Spleen (tissue), 7 donors: Measurements from ENCODE around the gene CEP44.

ENCODE experiments used
- CTCF ChIP-seq, 11 experiments: fragments of 200-600 bp in 7 of 11; fragments of 450-650 bp in 4 of 11; sonication (generic) in 4 of 11; IDR thresholded peaks in 8 of 11; conservative IDR thresholded peaks in 3 of 11; 1 replicate in 7 of 11; 2 replicates in 4 of 11; pipeline versions ENCODE4 v1.4.0 to v1.8.0; 2016 to 2021; ENCODE audit warnings: antibody characterized with exemption in 11 of 11, inconsistent platforms in 4 of 11, mild to moderate bottlenecking in 1 of 11
- POLR2A ChIP-seq, 3 donors: fragments of 450-650 bp; IDR thresholded peaks; one replicate each; pipeline ENCODE4 v1.5.1; 2017; ENCODE audit warnings: antibody characterized with exemption in 3 of 3, mild to moderate bottlenecking in 1 of 3
- POLR2AphosphoS5 ChIP-seq, 3 donors: sonication (generic); formaldehyde crosslinking; IDR thresholded peaks; one replicate each; pipeline ENCODE4 v1.5.1; 2017; ENCODE audit warnings: antibody characterized with exemption in 3 of 3
- donor health status: DM: no; HTN: no; CAD: no; lungs with moderate emphysema.
- donor health status: DM: no; HTN: no; CAD: no.
- donor health status: DM: no; HTN: no; CAD: no.

DNA sequence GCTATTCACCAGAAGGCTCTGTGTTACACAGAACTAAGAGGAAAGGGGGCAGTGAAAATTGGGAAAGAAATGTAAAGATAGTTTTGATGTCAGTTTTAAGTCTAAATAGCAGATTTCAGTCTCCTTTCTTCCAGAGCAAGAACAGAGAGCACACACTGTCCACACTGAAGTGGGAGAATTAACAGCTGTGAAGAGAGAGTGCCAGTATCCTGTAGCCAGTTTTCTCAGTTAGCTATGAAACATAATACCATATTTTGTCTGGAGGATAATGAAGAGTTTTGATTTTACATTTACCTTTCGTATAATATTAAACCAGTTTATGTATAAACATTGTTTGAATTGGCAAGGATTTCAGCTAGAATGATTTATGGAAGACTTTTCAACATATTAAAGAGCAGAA lies 35.3 kb upstream of the CEP44 start:
- TF ChIP-seq POLR2A (IDR thresholded peaks at IDR 0.05) = no peak
- no peak for TF ChIP-seq CTCF (IDR thresholded peaks at IDR 0.05 in 8 of 11, conservative IDR thresholded peaks at IDR 0.05 in 3 of 11)
- no peak for TF ChIP-seq POLR2AphosphoS5 (IDR thresholded peaks at IDR 0.05)
